Purkinje cell (primary cell): Measurements from ENCODE around the gene EID3. TPM values are rescaled to one million over a fixed set of nuclear protein-coding genes. Genes with fewer than 3 reads are reported as not detected.

Source experiments
- polyA plus RNA-seq: library from polyadenylated mRNA; unstranded; fragments of >200 nt; fragmentation: Nextera tagmentation; gene quantifications from 2 replicates; pipeline ENCODE4 v1.2.1, GENCODE V29; 2014

The EID3 gene
- 3.8 and 6.9 TPM in 2 replicates for polyA plus RNA-seq

DNA sequence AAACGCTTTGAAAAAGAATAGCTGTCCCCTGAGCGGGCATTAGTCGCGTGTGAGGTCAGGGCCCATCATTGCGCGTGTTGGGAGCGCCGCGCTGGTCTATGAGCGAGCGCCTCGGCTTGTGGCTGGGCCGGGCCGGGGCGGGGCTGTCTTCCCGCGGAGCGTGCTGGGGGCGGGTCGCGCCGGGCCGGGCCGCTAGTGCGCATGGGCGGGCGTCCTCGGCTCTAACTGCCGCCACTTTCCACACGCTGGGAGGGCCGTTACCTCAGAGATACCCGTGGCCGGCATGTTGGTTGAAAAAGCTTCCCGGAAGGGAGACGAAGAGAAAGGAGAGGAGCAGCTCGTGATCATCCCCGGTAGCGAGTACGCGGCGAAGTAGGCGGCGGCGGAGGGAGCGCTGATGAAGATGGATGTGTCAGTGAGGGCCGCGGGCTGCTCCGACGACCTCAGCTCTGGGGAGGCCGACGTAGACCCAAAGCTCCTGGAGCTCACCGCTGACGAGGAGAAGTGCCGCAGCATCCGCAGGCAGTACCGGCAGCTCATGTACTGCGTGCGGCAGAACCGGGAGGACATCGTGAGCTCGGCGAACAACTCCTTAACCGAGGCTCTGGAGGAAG lies at the start of gene EID3:
Gene EID3 (plus strand): TSS at position 202 of the 614 bp plus-strand sequence. CDS start 196 bp downstream, at position 398.

Other genes starting within 250 kb of the EID3 start
- gene HCFC2, start 239.2 kb upstream of the EID3 start, polyA plus RNA-seq: 15.6 and 16.7 TPM in 2 replicates
- 18.1 and 24.0 TPM in 2 replicates for gene NFYB, start 165.5 kb upstream of the EID3 start, polyA plus RNA-seq
- 70.5 and 81.6 TPM in 2 replicates for gene TXNRD1, start 88.0 kb upstream of the EID3 start, polyA plus RNA-seq
- 7.2 and 10.2 TPM in 2 replicates for gene CHST11, start 153.2 kb downstream of the EID3 start, polyA plus RNA-seq